ENCODE results near the gene ELF1.

- TF ChIP-seq GATA2 (IDR thresholded peaks at IDR 0.05; ENCODE audit: low read depth, low read length) (no peak), GATA3 (IDR thresholded peaks at IDR 0.05; ENCODE audit: low read depth, low read length) (no peak)
Measured at GRCh38 chr13:41065078-41065477, 46.0 kb upstream of the ELF1 start.

Data from SH-SY5Y (cell line).